ENCODE measurements around the gene SHISA6.

DNA sequence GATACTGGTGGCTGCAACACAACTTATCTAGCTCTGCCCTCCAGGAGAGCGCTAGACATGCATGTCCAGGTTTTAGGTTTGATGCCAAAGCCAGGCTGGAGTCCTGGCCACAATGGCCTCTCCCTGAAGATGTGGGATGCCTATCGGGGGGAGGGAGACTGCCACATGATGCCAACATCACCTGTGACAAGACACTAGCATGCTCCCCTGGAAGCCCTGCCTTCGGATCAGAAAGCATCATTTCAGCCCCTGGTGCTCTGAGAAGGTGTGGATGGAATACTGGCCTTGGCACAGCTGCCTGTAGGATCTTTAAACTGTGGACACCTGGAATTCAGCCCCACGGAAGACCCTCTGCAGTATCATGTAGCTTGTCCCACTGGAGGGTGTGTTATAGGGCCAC lies 93.5 kb downstream of the SHISA6 start:
- no peak for TF ChIP-seq EP300 (IDR thresholded peaks at IDR 0.05; ENCODE audit: borderline replicate concordance)
- no peak for TF ChIP-seq CEBPB (IDR thresholded peaks at IDR 0.05)
- no peak for TF ChIP-seq NFIC (IDR thresholded peaks at IDR 0.05)
- no peak for TF ChIP-seq TEAD4 (IDR thresholded peaks at IDR 0.05)
- TF ChIP-seq, protein P1, sequence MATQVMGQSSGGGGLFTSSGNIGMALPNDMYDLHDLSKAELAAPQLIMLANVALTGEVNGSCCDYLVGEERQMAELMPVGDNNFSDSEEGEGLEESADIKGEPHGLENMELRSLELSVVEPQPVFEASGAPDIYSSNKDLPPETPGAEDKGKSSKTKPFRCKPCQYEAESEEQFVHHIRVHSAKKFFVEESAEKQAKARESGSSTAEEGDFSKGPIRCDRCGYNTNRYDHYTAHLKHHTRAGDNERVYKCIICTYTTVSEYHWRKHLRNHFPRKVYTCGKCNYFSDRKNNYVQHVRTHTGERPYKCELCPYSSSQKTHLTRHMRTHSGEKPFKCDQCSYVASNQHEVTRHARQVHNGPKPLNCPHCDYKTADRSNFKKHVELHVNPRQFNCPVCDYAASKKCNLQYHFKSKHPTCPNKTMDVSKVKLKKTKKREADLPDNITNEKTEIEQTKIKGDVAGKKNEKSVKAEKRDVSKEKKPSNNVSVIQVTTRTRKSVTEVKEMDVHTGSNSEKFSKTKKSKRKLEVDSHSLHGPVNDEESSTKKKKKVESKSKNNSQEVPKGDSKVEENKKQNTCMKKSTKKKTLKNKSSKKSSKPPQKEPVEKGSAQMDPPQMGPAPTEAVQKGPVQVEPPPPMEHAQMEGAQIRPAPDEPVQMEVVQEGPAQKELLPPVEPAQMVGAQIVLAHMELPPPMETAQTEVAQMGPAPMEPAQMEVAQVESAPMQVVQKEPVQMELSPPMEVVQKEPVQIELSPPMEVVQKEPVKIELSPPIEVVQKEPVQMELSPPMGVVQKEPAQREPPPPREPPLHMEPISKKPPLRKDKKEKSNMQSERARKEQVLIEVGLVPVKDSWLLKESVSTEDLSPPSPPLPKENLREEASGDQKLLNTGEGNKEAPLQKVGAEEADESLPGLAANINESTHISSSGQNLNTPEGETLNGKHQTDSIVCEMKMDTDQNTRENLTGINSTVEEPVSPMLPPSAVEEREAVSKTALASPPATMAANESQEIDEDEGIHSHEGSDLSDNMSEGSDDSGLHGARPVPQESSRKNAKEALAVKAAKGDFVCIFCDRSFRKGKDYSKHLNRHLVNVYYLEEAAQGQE (IDR thresholded peaks at IDR 0.05; ENCODE audit: low read depth) = no peak
- TF ChIP-seq TCF12 (IDR thresholded peaks at IDR 0.05; ENCODE audit: low read depth) = no peak

Data from Ishikawa (cell line).